Neuronal stem cell (in vitro differentiated cells): ENCODE results near the gene TAS1R2.

Experiments used
- DNase-seq: peaks from one replicate; pipeline ENCODE4 v3.0.0-alpha.2; 2013; ENCODE audit warnings: low spot score
- H2AFZ ChIP-seq: one replicate; pipeline ENCODE4 v1.6.1; 2013; ENCODE audit warnings: mild to moderate bottlenecking, low read length, inconsistent platforms
- H2AK5ac ChIP-seq: 2 replicates; pipeline ENCODE4 v1.6.1; 2013; ENCODE audit warnings: low read depth, mild to moderate bottlenecking, inconsistent platforms, low read length, moderate library complexity, mixed read lengths
- H2BK120ac ChIP-seq: 2 replicates; pipeline ENCODE4 v1.6.1; 2013; ENCODE audit warnings: low read depth, mild to moderate bottlenecking, inconsistent platforms, low read length, moderate library complexity, mixed read lengths
- H2BK12ac ChIP-seq: one replicate; pipeline ENCODE4 v1.6.1; 2013; ENCODE audit warnings: low read length, inconsistent platforms
- H2BK15ac ChIP-seq: 2 replicates; pipeline ENCODE4 v1.6.1; 2013; ENCODE audit warnings: mild to moderate bottlenecking, low read length, inconsistent platforms, mixed read lengths
- H2BK5ac ChIP-seq: one replicate; pipeline ENCODE4 v1.6.1; 2013; ENCODE audit warnings: inconsistent platforms, mild to moderate bottlenecking, low read length, moderate library complexity
- H3K14ac ChIP-seq: one replicate; pipeline ENCODE4 v1.6.1; 2013; ENCODE audit warnings: low read length, inconsistent platforms
- H3K18ac ChIP-seq: 2 replicates; pipeline ENCODE4 v1.6.1; 2013; ENCODE audit warnings: low read length, inconsistent platforms
- H3K23ac ChIP-seq: 2 replicates; pipeline ENCODE4 v1.6.1; 2013; ENCODE audit warnings: low read depth, mild to moderate bottlenecking, mixed read lengths, low read length, inconsistent platforms; ENCODE audit not compliant: poor library complexity
- H3K27ac ChIP-seq: replicated peaks from 3 replicates; pipeline ENCODE4 v1.5.1; 2013; ENCODE audit warnings: low read length, inconsistent platforms
- H3K27me3 ChIP-seq, 3 experiments: 2 replicates each; pipeline ENCODE4 v1.6.1; 2013; ENCODE audit warnings: low read length in 3 of 3, mild to moderate bottlenecking in 2 of 3, inconsistent platforms in 1 of 3, low read depth in 1 of 3, mixed read lengths in 1 of 3, moderate library complexity in 1 of 3; ENCODE audit not compliant: control insufficient read depth in 3 of 3, insufficient read depth in 3 of 3
- H3K36me3 ChIP-seq, 2 donors: replicated peaks in 1 of 2; 2 replicates each; pipeline ENCODE4 v1.6.1; 2013; ENCODE audit warnings: low read length in 2 of 2; ENCODE audit not compliant: control insufficient read depth in 2 of 2, insufficient read depth in 2 of 2
- H3K4ac ChIP-seq: 2 replicates; pipeline ENCODE4 v1.6.1; 2013; ENCODE audit warnings: inconsistent platforms, mild to moderate bottlenecking, low read length, moderate library complexity
- H3K4me1 ChIP-seq, 2 donors: 1 replicate in 1 of 2; 2 replicates in 1 of 2; pipeline ENCODE4 v1.6.1; 2013; ENCODE audit warnings: low read length in 2 of 2, low read depth in 1 of 2; ENCODE audit not compliant: control insufficient read depth in 2 of 2, insufficient read depth in 1 of 2
- H3K4me2 ChIP-seq: one replicate; pipeline ENCODE4 v1.6.1; 2013; ENCODE audit warnings: mild to moderate bottlenecking, low read length, inconsistent platforms; ENCODE audit not compliant: insufficient read depth, poor library complexity, severe bottlenecking
- H3K4me3 ChIP-seq, 2 donors: 2 replicates each; pipeline ENCODE4 v1.5.1; 2013; ENCODE audit warnings: low read length in 2 of 2, mild to moderate bottlenecking in 2 of 2, inconsistent platforms in 1 of 2, moderate library complexity in 1 of 2
- H3K79me1 ChIP-seq: one replicate; pipeline ENCODE4 v1.6.1; 2013; ENCODE audit warnings: low read depth, mild to moderate bottlenecking, inconsistent platforms, low read length, moderate library complexity
- H3K9ac ChIP-seq: one replicate; pipeline ENCODE4 v1.6.1; 2013; ENCODE audit warnings: mild to moderate bottlenecking, low read depth, low read length, inconsistent platforms; ENCODE audit not compliant: poor library complexity
- H3K9me3 ChIP-seq, 2 donors: replicated peaks in 1 of 2; 2 replicates each; pipeline versions ENCODE3 to v1.6.1; 2013; ENCODE audit warnings: low read length in 2 of 2, mild to moderate bottlenecking in 2 of 2, inconsistent platforms in 1 of 2, low read depth in 1 of 2, mixed read lengths in 1 of 2, moderate library complexity in 1 of 2; ENCODE audit not compliant: control insufficient read depth in 2 of 2, insufficient read depth in 1 of 2
- H4K8ac ChIP-seq: one replicate; pipeline ENCODE4 v1.6.1; 2013; ENCODE audit warnings: low read depth, mild to moderate bottlenecking, inconsistent platforms, low read length, moderate library complexity
- H4K91ac ChIP-seq: one replicate; pipeline ENCODE4 v1.6.1; 2013; ENCODE audit warnings: low read length, low read depth, mild to moderate bottlenecking, inconsistent platforms; ENCODE audit not compliant: poor library complexity
- WGBS, 2 donors: extraction: QIAGEN DNeasy Blood & Tissue Kit; methylation state at CpG; one replicate each; pipeline ENCODE4 v1.1.7; 2013; ENCODE audit warnings: missing lambda C conversion rate in 2 of 2, mixed read lengths in 1 of 2; ENCODE audit not compliant: insufficient read length in 2 of 2, insufficient replicate concordance in 1 of 2; ENCODE audit errors: extremely low coverage in 2 of 2; 5-methylcytosine and 5-hydroxymethylcytosine counted together

The TAS1R2 gene

DNA sequence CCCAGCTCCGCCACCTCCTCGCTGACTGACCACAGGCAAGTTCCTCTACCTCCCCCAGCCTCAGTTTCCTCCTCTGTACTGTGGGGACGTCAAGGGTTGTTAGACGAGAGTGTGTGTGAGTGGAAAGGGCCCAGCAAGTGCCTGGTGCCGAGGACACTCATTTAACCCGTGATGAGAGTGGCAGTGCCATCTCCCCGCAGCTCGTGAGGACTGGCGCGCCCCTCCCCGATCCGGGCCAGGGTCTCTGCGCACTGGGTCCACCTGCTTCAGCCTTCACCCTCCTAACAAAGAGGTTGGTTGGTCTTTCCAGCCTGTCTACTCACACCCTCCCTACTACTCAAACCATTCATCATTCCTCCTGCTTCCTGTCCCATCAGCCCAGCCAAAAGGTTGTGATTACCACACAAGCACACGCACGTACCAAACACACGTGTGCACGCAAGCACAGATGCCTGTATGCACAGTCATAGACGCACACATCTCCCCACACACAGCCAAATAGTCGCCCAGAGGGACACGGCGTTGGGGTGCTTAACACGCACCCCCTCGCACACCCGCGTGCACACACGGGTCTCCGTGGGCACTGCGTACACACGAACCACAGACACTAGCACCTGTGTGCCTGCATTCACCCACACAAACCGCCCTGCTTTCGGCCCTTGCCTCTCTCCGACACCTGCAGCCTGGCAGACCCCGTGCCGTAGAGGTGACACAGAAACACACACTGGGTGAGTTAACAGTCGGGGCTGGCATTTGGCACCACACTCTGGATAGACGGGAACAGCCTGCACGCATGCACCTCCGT, 39.3 kb downstream of the TAS1R2 start:
- Histone ChIP-seq H3K23ac (peak overlapping the region; percentile 62), H2BK12ac (peak overlapping the region; percentile 0), H4K8ac (no peak overlapping the region), H3K14ac (peak overlapping the region; percentile 40), H4K91ac (no peak overlapping the region), H2BK120ac (no peak overlapping the region), H3K27ac (no peak overlapping the region), H3K4me1 (peaks cover 0 to 2% of the 10 kb centered on the region in 2 donors), H3K9ac (no peak overlapping the region), H3K4ac (no peak overlapping the region), H2AFZ (no peak overlapping the region), H2BK5ac (no peak overlapping the region), H3K4me3 (no peak overlapping the region), H2AK5ac (peak overlapping the region; percentile 9), H3K27me3 (peaks cover 0 to 25% (median 17%) of the 10 kb centered on the region in 3 experiments), H2BK15ac (peak overlapping the region; percentile 65), H3K4me2 (no peak overlapping the region), H3K79me1 (no peaks in the 10 kb centered on the region), H3K9me3 (no peaks in the 10 kb centered on the region), H3K18ac (peak overlapping the region; percentile 54), H3K36me3 (no peaks in the 10 kb centered on the region)
- DNase-seq: no peak
- no CpG with 5 or more reads among the region's 38 CpGs for WGBS, 2 donors

GRCh38 chr1:18819203-18819602, 40.3 kb downstream of the TAS1R2 start:
- DNase-seq: no peak
- no CpG with 5 or more reads among the region's 12 CpGs for WGBS, 2 donors
- no peak overlapping the region for H3K4me3 ChIP-seq

GRCh38 chr1:18817795-18818435, 41.5 kb downstream of the TAS1R2 start:
- Histone ChIP-seq H3K4me2 (no peak overlapping the region), H2BK120ac (no peak overlapping the region), H3K36me3 (no peaks in the 10 kb centered on the region), H2AFZ (no peak overlapping the region), H2BK5ac (no peak overlapping the region), H4K91ac (no peak overlapping the region), H4K8ac (peak overlapping the region; percentile 52), H3K27me3 (peaks cover 0 to 25% (median 17%) of the 10 kb centered on the region in 3 experiments), H3K18ac (peak overlapping the region; percentile 62), H3K4ac (no peak overlapping the region), H2AK5ac (peak overlapping the region; percentile 22), H3K9ac (no peak overlapping the region), H2BK15ac (peak overlapping the region; percentile 37), H3K14ac (no peak overlapping the region), H3K4me3 (no peak overlapping the region), H3K79me1 (no peaks in the 10 kb centered on the region), H3K27ac (no peak overlapping the region), H3K23ac (peak overlapping the region; percentile 47), H2BK12ac (no peak overlapping the region), H3K4me1 (peaks cover 0 to 6% of the 10 kb centered on the region in 2 donors), H3K9me3 (no peaks in the 10 kb centered on the region)
- WGBS, 2 donors: no CpG with 5 or more reads among the region's 22 CpGs
- DNase-seq: no peak

More at GRCh38 chr1:18819203-18819602, 40.3 kb downstream of the TAS1R2 start:
- Histone ChIP-seq H2BK120ac (no peak overlapping the region), H2AK5ac (no peak overlapping the region), H2BK15ac (no peak overlapping the region), H3K27ac (no peak overlapping the region), H3K4me1 (peaks cover 0 to 6% of the 10 kb centered on the region in 2 donors), H4K8ac (no peak overlapping the region), H3K23ac (no peak overlapping the region), H3K36me3 (no peaks in the 10 kb centered on the region), H3K79me1 (no peaks in the 10 kb centered on the region), H4K91ac (no peak overlapping the region), H3K9ac (no peak overlapping the region), H3K4me2 (no peak overlapping the region), H3K18ac (peak overlapping the region; percentile 5), H3K4ac (no peak overlapping the region), H2AFZ (no peak overlapping the region), H3K27me3 (peaks cover 0 to 25% (median 17%) of the 10 kb centered on the region in 3 experiments), H2BK12ac (no peak overlapping the region), H3K14ac (no peak overlapping the region), H2BK5ac (no peak overlapping the region), H3K9me3 (no peaks in the 10 kb centered on the region)

DNA sequence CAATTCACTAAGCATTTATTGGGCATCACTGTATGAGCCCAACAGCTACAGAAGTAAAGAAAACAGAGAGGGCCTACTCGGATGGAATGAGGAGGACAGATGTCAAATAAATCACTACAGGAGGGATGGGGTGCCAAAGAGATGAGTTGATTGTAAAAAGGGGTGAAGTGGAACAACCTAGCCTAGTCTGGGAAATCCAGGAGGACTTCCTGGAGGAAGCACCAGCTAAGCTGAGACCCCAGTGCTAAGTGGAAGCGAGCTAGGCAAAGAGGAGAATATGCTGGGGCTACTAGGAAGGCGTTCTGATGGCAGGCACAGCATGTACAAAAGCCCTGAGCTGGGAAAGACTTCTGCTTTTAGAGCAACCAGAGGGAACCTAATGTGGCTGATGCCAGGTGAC, 42.1 kb downstream of the TAS1R2 start:
- no peaks in the 10 kb centered on the region for H3K9me3 ChIP-seq
- no peak overlapping the region for H3K18ac ChIP-seq
- H2BK120ac ChIP-seq: no peak overlapping the region
- WGBS, 2 donors: no CpG with 5 or more reads among the region's 3 CpGs
- H4K8ac ChIP-seq: peak overlapping the region; percentile 52
- peaks cover 0 to 25% (median 17%) of the 10 kb centered on the region in 3 experiments for H3K27me3 ChIP-seq
- H3K4ac ChIP-seq: no peak overlapping the region
- H3K79me1 ChIP-seq: no peaks in the 10 kb centered on the region
- H2BK15ac ChIP-seq: peak overlapping the region; percentile 37
- H3K14ac ChIP-seq: no peak overlapping the region
- H3K4me2 ChIP-seq: no peak overlapping the region
- H3K9ac ChIP-seq: no peak overlapping the region
- H2BK5ac ChIP-seq: no peak overlapping the region
- peak overlapping the region; percentile 47 for H3K23ac ChIP-seq
- H2BK12ac ChIP-seq: no peak overlapping the region
- H2AK5ac ChIP-seq: no peak overlapping the region
- DNase-seq: no peak
- peaks cover 0 to 6% of the 10 kb centered on the region in 2 donors for H3K4me1 ChIP-seq
- no peaks in the 10 kb centered on the region for H3K36me3 ChIP-seq
- H4K91ac ChIP-seq: no peak overlapping the region
- H3K4me3 ChIP-seq: no peak overlapping the region
- no peak overlapping the region for H3K27ac ChIP-seq
- H2AFZ ChIP-seq: no peak overlapping the region
